CD14-positive monocyte (primary cell): ENCODE data around the gene TTLL4. TPM values are rescaled to one million over a fixed set of nuclear protein-coding genes. Genes with fewer than 3 reads are reported as not detected.
A peak's percentile ranks its signal among the peaks of the same experiment; 100 is the strongest.

Source experiments
- DNase-seq, 3 donors: peaks; one replicate each; pipeline ENCODE4 v3.0.0-alpha.2; 2011 to 2022
- H2AFZ ChIP-seq: 2 replicates; pipeline ENCODE4 v1.6.0; 2012; ENCODE audit warnings: mild to moderate bottlenecking, low read depth, low read length, inconsistent platforms; ENCODE audit not compliant: insufficient read depth, poor library complexity, severe bottlenecking
- H3K27ac ChIP-seq, 2 donors: 1 replicate in 1 of 2; 2 replicates in 1 of 2; pipeline ENCODE4 v1.5.1; 2012 to 2013; ENCODE audit warnings: low read length in 2 of 2, control low read depth in 1 of 2, inconsistent platforms in 1 of 2, low read depth in 1 of 2, mild to moderate bottlenecking in 1 of 2
- H3K27me3 ChIP-seq, 2 donors: one replicate each; pipeline versions ENCODE4 v1.6.0 to v1.6.1; 2011 to 2013; ENCODE audit warnings: low read length in 2 of 2; ENCODE audit not compliant: control insufficient read depth in 2 of 2, insufficient read depth in 2 of 2
- H3K36me3 ChIP-seq, 2 donors: replicated peaks in 1 of 2; 1 replicate in 1 of 2; 2 replicates in 1 of 2; pipeline versions ENCODE4 v1.5.1 to v1.6.1; 2012 to 2013; ENCODE audit warnings: low read length in 2 of 2, control low read depth in 1 of 2, inconsistent platforms in 1 of 2, mild to moderate bottlenecking in 1 of 2; ENCODE audit not compliant: insufficient read depth in 2 of 2, control insufficient read depth in 1 of 2
- H3K4me1 ChIP-seq, 2 donors: 1 replicate in 1 of 2; 2 replicates in 1 of 2; pipeline versions ENCODE4 v1.5.1 to v1.6.1; 2012 to 2013; ENCODE audit warnings: low read length in 2 of 2, control low read depth in 1 of 2, inconsistent platforms in 1 of 2, mild to moderate bottlenecking in 1 of 2, moderate library complexity in 1 of 2; ENCODE audit not compliant: insufficient read depth in 2 of 2, control insufficient read depth in 1 of 2
- H3K4me2 ChIP-seq: replicated peaks from 2 replicates; pipeline ENCODE3; 2012; ENCODE audit warnings: low read length, moderate library complexity, mild to moderate bottlenecking; ENCODE audit not compliant: poor library complexity, severe bottlenecking; ENCODE audit errors: extremely low read depth
- H3K4me3 ChIP-seq, 3 experiments: fragments of 200-600 bp in 1 of 3; sonication (generic) in 1 of 3; replicated peaks in 1 of 3; 1 replicate in 2 of 3; 2 replicates in 1 of 3; pipeline ENCODE4 v1.5.1; 2011 to 2013; ENCODE audit warnings: low read length in 3 of 3, mild to moderate bottlenecking in 3 of 3, control low read depth in 2 of 3, low read depth in 2 of 3, inconsistent platforms in 1 of 3, moderate library complexity in 1 of 3
- H3K79me2 ChIP-seq: 2 replicates; pipeline ENCODE4 v1.6.0; 2012; ENCODE audit warnings: mild to moderate bottlenecking, control low read depth, inconsistent platforms, low read length, moderate library complexity; ENCODE audit not compliant: insufficient read depth
- H3K9ac ChIP-seq: 2 replicates; pipeline ENCODE4 v1.6.0; 2017; ENCODE audit warnings: low read length, mild to moderate bottlenecking; ENCODE audit not compliant: insufficient read depth, poor library complexity, severe bottlenecking
- H3K9me3 ChIP-seq, 2 donors: replicated peaks in 1 of 2; 1 replicate in 1 of 2; 2 replicates in 1 of 2; pipeline versions ENCODE4 v1.5.1 to v1.6.1; 2012 to 2013; ENCODE audit warnings: low read length in 2 of 2, control low read depth in 1 of 2; ENCODE audit not compliant: control insufficient read depth in 1 of 2, insufficient read depth in 1 of 2
- H4K20me1 ChIP-seq: 2 replicates; pipeline ENCODE4 v1.6.0; 2012; ENCODE audit warnings: mild to moderate bottlenecking, low read length, control low read depth, moderate library complexity; ENCODE audit not compliant: insufficient read depth
- H3K27ac Mint-ChIP-seq, 7 donors: one replicate each; pipeline ENCODE4 v1.8.0; 2020; ENCODE audit warnings: mild to moderate bottlenecking in 7 of 7, mixed read lengths in 7 of 7, moderate library complexity in 6 of 7, inconsistent platforms in 2 of 7
- H3K27me3 Mint-ChIP-seq, 3 donors: one replicate each; pipeline ENCODE4 v1.8.0; 2021 to 2022; ENCODE audit warnings: low read depth in 3 of 3, mild to moderate bottlenecking in 3 of 3, mixed read lengths in 3 of 3, moderate library complexity in 3 of 3, inconsistent platforms in 1 of 3
- H3K36me3 Mint-ChIP-seq, 2 donors: one replicate each; pipeline ENCODE4 v1.8.0; 2020; ENCODE audit warnings: mixed read lengths in 2 of 2, inconsistent platforms in 1 of 2, mild to moderate bottlenecking in 1 of 2
- H3K4me1 Mint-ChIP-seq: one replicate; pipeline ENCODE4 v1.8.0; 2020; ENCODE audit warnings: mild to moderate bottlenecking, mixed read lengths
- H3K4me3 Mint-ChIP-seq, 2 donors: one replicate each; pipeline ENCODE4 v1.8.0; 2020; ENCODE audit warnings: mild to moderate bottlenecking in 2 of 2, mixed read lengths in 2 of 2, moderate library complexity in 1 of 2
- H3K9me3 Mint-ChIP-seq, 7 donors: one replicate each; pipeline ENCODE4 v1.8.0; 2020 to 2022; ENCODE audit warnings: mixed read lengths in 7 of 7, mild to moderate bottlenecking in 6 of 7, moderate library complexity in 6 of 7, inconsistent platforms in 2 of 7
- CTCF ChIP-seq: fragments of 200-600 bp; IDR thresholded peaks from one replicate; pipeline ENCODE4 v1.8.0; 2022; ENCODE audit warnings: antibody characterized with exemption, mild to moderate bottlenecking
- WGBS: methylation state at CpG from one replicate; pipeline ENCODE4 v1.1.5; 2013; ENCODE audit warnings: missing lambda C conversion rate; ENCODE audit not compliant: insufficient coverage; 5-methylcytosine and 5-hydroxymethylcytosine counted together
- intact Hi-C, 2 donors: fragments of 100-400 bp; cut with micrococcal nuclease; formaldehyde crosslinking; loops; one replicate each; pipeline versions ENCODE4 v1.15.0 to v1.15.1; 2023
- polyA plus RNA-seq, 3 donors: library from polyadenylated mRNA; depleted of rRNA in 1 of 3; unstranded in 2 of 3; stranded (reverse) in 1 of 3; fragments of 300-500 nt in 2 of 3; fragments of >200 nt in 1 of 3; fragmentation: Illumina TruSeq in 2 of 3; gene quantifications; 1 replicate in 2 of 3; 2 replicates in 1 of 3; pipeline ENCODE4 v1.2.3, GENCODE V29; 2012 to 2021

TTLL4 gene
- polyA plus RNA-seq, 3 donors, result 13.5 to 90.2 (median 16.3) TPM

GRCh38 chr2:218773881-218774280, 63.2 kb downstream of the TTLL4 start:
- H3K9me3 Mint-ChIP-seq, result peaks cover 26 to 44% (median 35%) of the 10 kb centered on the region in 7 donors
- Histone ChIP-seq H3K9ac (no peak overlapping the region), H3K4me3 (no peak overlapping the region), H3K4me2 (no peak overlapping the region), H3K79me2 (no peaks in the 10 kb centered on the region), H3K27ac (no peak overlapping the region), H3K36me3 (peaks cover 0 to 6% of the 10 kb centered on the region in 2 donors), H3K4me1 (peaks cover 12% of the 10 kb centered on the region in 2 donors), H4K20me1 (no peaks in the 10 kb centered on the region), H2AFZ (no peak overlapping the region), H3K9me3 (peaks cover 14 to 18% of the 10 kb centered on the region in 2 donors), H3K27me3 (no peaks in the 10 kb centered on the region)
- H3K4me3 Mint-ChIP-seq, result no peak overlapping the region
- no peak for DNase-seq
- intact Hi-C loops, result no loop called here
- no peak for TF ChIP-seq CTCF
- peak overlapping the region in 2 of 7 donors; percentile 53 to 61 for H3K27ac Mint-ChIP-seq
- H3K36me3 Mint-ChIP-seq, result peaks cover 31 to 51% of the 10 kb centered on the region in 2 donors
- H3K4me1 Mint-ChIP-seq, result peaks cover 18% of the 10 kb centered on the region
- H3K27me3 Mint-ChIP-seq, result peaks cover 3 to 18% (median 4%) of the 10 kb centered on the region in 3 donors
- WGBS, result no CpG with 5 or more reads among the region's 2 CpGs

GRCh38 chr2:218776488-218776887, 65.9 kb downstream of the TTLL4 start:
- Mint-ChIP-seq H3K4me1 (peaks cover 26% of the 10 kb centered on the region), H3K27me3 (peaks cover 20 to 35% (median 28%) of the 10 kb centered on the region in 3 donors), H3K27ac (peak overlapping the region; percentile 67 to 92 (median 76)), H3K36me3 (peaks cover 31 to 47% of the 10 kb centered on the region in 2 donors), H3K4me3 (peak overlapping the region in 1 of 2 donors; percentile 23), H3K9me3 (peaks cover 24 to 49% (median 32%) of the 10 kb centered on the region in 7 donors)
- Histone ChIP-seq H3K36me3 (peaks cover 0 to 6% of the 10 kb centered on the region in 2 donors), H3K9ac (no peak overlapping the region), H3K9me3 (peaks cover 14 to 18% of the 10 kb centered on the region in 2 donors), H3K4me1 (peaks cover 18 to 22% of the 10 kb centered on the region in 2 donors), H4K20me1 (no peaks in the 10 kb centered on the region), H3K79me2 (no peaks in the 10 kb centered on the region), H2AFZ (no peak overlapping the region), H3K27ac (peak overlapping the region; percentile 39 to 73), H3K4me3 (no peak overlapping the region), H3K27me3 (peaks cover 6 to 20% of the 10 kb centered on the region in 2 donors), H3K4me2 (no peak overlapping the region)
- no CpG with 5 or more reads among the region's 1 CpG for WGBS
- intact Hi-C loops, result no loop called here
- TF ChIP-seq CTCF, result no peak
- peak in 1 of 3 donors; percentile 43 for DNase-seq
